Measurements from ENCODE around the gene MACROD2.

- no peak for TF ChIP-seq POLR2A (IDR thresholded peaks at IDR 0.05)
- no peak for TF ChIP-seq CTCF (IDR thresholded peaks at IDR 0.05)
Measured at GRCh38 chr20:15609921-15610320, 1614.6 kb downstream of the MACROD2 start.
